IMR-90 (cell line): Measurements from ENCODE around the gene ACLY. TPM values are rescaled to one million over a fixed set of nuclear protein-coding genes. Genes with fewer than 3 reads are reported as not detected.
"Not testable (repeated sequence)": the region's sequence is repeated elsewhere in the genome, so short reads cannot be mapped to it uniquely, and the experiment has no call there.

Experiments used
- ATAC-seq: fragments of 200-7000 bp; cut with Tn5 transposase; 2 replicates; pipeline ENCODE4 v1.9.1; 2020; ENCODE audit warnings: low read depth, mild to moderate bottlenecking, moderate library complexity
- BruUV-seq: library from RNA; stranded (reverse); fragments of 400-500 nt; replicated peaks from 2 replicates; lab custom pipeline; 2021; lab: Mats Ljungman, UMichigan
- CTCF ChIA-PET: fragments of 300-600 bp; formaldehyde crosslinking; extraction: SDS; loops from one replicate; lab custom pipeline; 2021; ENCODE audit warnings: antibody characterized with exemption; lab: Yijun Ruan, JAX
- POLR2A ChIA-PET: fragments of 300-600 bp; sonication (Branson Sonifier 250); formaldehyde crosslinking; loops from one replicate; lab custom pipeline; 2022; ENCODE audit warnings: antibody characterized with exemption; ENCODE audit not compliant: unreplicated experiment; lab: Charles Lee
- DNase-seq: peaks from one replicate; pipeline ENCODE4 v3.0.0; 2013
- H2AFZ ChIP-seq: replicated peaks from 2 replicates; pipeline ENCODE3; 2013; ENCODE audit warnings: low read length, mild to moderate bottlenecking; ENCODE audit not compliant: poor library complexity
- H2AK5ac ChIP-seq: 2 replicates; pipeline ENCODE4 v1.6.1; 2013; ENCODE audit warnings: low read depth, low read length, inconsistent platforms
- H2AK9ac ChIP-seq: replicated peaks from 2 replicates; pipeline ENCODE3; 2013; ENCODE audit warnings: mild to moderate bottlenecking, low read depth, low read length, moderate library complexity; ENCODE audit not compliant: poor library complexity
- H2BK120ac ChIP-seq: 2 replicates; pipeline ENCODE4 v1.6.1; 2013; ENCODE audit warnings: low read depth, low read length, inconsistent platforms
- H2BK15ac ChIP-seq: 3 replicates; pipeline ENCODE4 v1.6.1; 2013; ENCODE audit warnings: low read depth, low read length, inconsistent platforms
- H2BK20ac ChIP-seq: 2 replicates; pipeline ENCODE4 v1.6.1; 2013; ENCODE audit warnings: low read depth, mild to moderate bottlenecking, inconsistent platforms, low read length, moderate library complexity
- H2BK5ac ChIP-seq: 2 replicates; pipeline ENCODE4 v1.6.1; 2013; ENCODE audit warnings: mild to moderate bottlenecking, low read depth, low read length, inconsistent platforms; ENCODE audit not compliant: poor library complexity, severe bottlenecking
- H3K14ac ChIP-seq: replicated peaks from 2 replicates; pipeline ENCODE4 v1.6.1; 2013; ENCODE audit warnings: low read depth, low read length, inconsistent platforms
- H3K18ac ChIP-seq: 2 replicates; pipeline ENCODE4 v1.6.1; 2013; ENCODE audit warnings: low read depth, low read length, control low read depth
- H3K23ac ChIP-seq: 2 replicates; pipeline ENCODE4 v1.6.1; 2013; ENCODE audit warnings: low read depth, low read length, inconsistent platforms
- H3K27ac ChIP-seq: 2 replicates; pipeline ENCODE4 v1.5.1; 2013; ENCODE audit warnings: mild to moderate bottlenecking, control low read depth, low read length; ENCODE audit not compliant: insufficient read depth
- H3K27me3 ChIP-seq: 2 replicates; pipeline ENCODE4 v1.6.1; 2013; ENCODE audit warnings: low read length; ENCODE audit not compliant: control insufficient read depth, insufficient read depth
- H3K36me3 ChIP-seq: 2 replicates; pipeline ENCODE4 v1.6.1; 2013; ENCODE audit warnings: low read length, mixed read lengths; ENCODE audit not compliant: control insufficient read depth, insufficient read depth
- H3K4ac ChIP-seq: 2 replicates; pipeline ENCODE4 v1.6.1; 2013; ENCODE audit warnings: low read depth, low read length, inconsistent platforms
- H3K4me1 ChIP-seq: 2 replicates; pipeline ENCODE4 v1.6.1; 2013; ENCODE audit warnings: low read length, mixed read lengths; ENCODE audit not compliant: control insufficient read depth, insufficient read depth
- H3K4me2 ChIP-seq: 2 replicates; pipeline ENCODE4 v1.6.1; 2013; ENCODE audit warnings: low read depth, mild to moderate bottlenecking, control low read depth, low read length, moderate library complexity
- H3K4me3 ChIP-seq: 2 replicates; pipeline ENCODE4 v1.5.1; 2013; ENCODE audit warnings: low read depth, mild to moderate bottlenecking, control low read depth, low read length, moderate library complexity; ENCODE audit not compliant: insufficient read depth
- H3K56ac ChIP-seq: 2 replicates; pipeline ENCODE4 v1.6.1; 2013; ENCODE audit warnings: low read length, inconsistent platforms; ENCODE audit not compliant: insufficient read depth; ENCODE audit errors: extremely low read depth
- H3K79me1 ChIP-seq, 2 experiments: 2 replicates each; pipeline ENCODE4 v1.6.1; 2013; ENCODE audit warnings: low read length in 2 of 2, inconsistent platforms in 1 of 2, low read depth in 1 of 2
- H3K9ac ChIP-seq: 2 replicates; pipeline ENCODE4 v1.6.1; 2013; ENCODE audit warnings: low read depth, low read length, control low read depth
- H3K9me1 ChIP-seq: 2 replicates; pipeline ENCODE4 v1.6.1; 2013; ENCODE audit warnings: low read length, inconsistent platforms; ENCODE audit not compliant: insufficient read depth
- H3K9me3 ChIP-seq: 2 replicates; pipeline ENCODE4 v1.6.1; 2013; ENCODE audit warnings: low read length; ENCODE audit not compliant: control insufficient read depth, insufficient read depth
- H4K20me1 ChIP-seq: 2 replicates; pipeline ENCODE4 v1.6.1; 2013; ENCODE audit warnings: low read length, inconsistent platforms; ENCODE audit not compliant: insufficient read depth
- H4K5ac ChIP-seq: 2 replicates; pipeline ENCODE4 v1.6.1; 2013; ENCODE audit warnings: mild to moderate bottlenecking, low read depth, low read length, control low read depth
- H4K8ac ChIP-seq, 2 experiments: 2 replicates each; pipeline ENCODE4 v1.6.1; 2013; ENCODE audit warnings: low read depth in 2 of 2, low read length in 2 of 2, control low read depth in 1 of 2, inconsistent platforms in 1 of 2
- H4K91ac ChIP-seq: 2 replicates; pipeline ENCODE4 v1.6.1; 2013; ENCODE audit warnings: low read depth, low read length, inconsistent platforms; ENCODE audit not compliant: insufficient read depth
- WGBS, 2 experiments: methylation state at CpG; one replicate each; pipeline versions ENCODE4 v1.1.5 to v1.1.7; 2013; ENCODE audit warnings: missing lambda C conversion rate in 2 of 2; ENCODE audit not compliant: insufficient read length in 1 of 2; ENCODE audit errors: extremely low coverage in 2 of 2; 5-methylcytosine and 5-hydroxymethylcytosine counted together
- dilution Hi-C: fragments of 300-500 bp; cut with HindIII; formaldehyde crosslinking; loops from one replicate; pipeline ENCODE4 v1.14.3; 2018; ENCODE audit warnings: low sequenced_read_pairs; ENCODE audit not compliant: unreplicated experiment
- in situ Hi-C: fragments of 300-500 bp; cut with MboI; formaldehyde crosslinking; loops from 3 replicates; pipeline ENCODE4 v1.14.3; 2019; ENCODE audit warnings: low sequenced_read_pairs, inconsistent platforms, mixed read lengths
- intact Hi-C: fragments of 100-400 bp; cut with micrococcal nuclease; formaldehyde crosslinking; loops from 2 replicates; pipeline ENCODE4 v1.10.0; 2022
- polyA plus RNA-seq, 3 experiments: library from polyadenylated mRNA; depleted of rRNA; stranded (reverse); fragments of >200 nt; gene quantifications; 2 replicates each; pipeline ENCODE4 v1.2.3, GENCODE V29; 2012; ENCODE audit warnings: low replicate concordance in 1 of 3
- total RNA-seq: library from RNA; depleted of rRNA; stranded (reverse); fragments of >200 nt; gene quantifications from 2 replicates; pipeline ENCODE4 v1.2.3, GENCODE V29; 2012

Gene ACLY
- total and polyA plus RNA-seq, 2 of the 4 experiments (the other 2 are of a cell fraction): 167 to 230 TPM

GRCh38 chr17:41930833-41931156, 12.0 kb upstream of the ACLY start:
- Histone ChIP-seq H3K14ac (peak overlapping the region; percentile 80; the same call in 1 of the 2 replicates), H4K5ac (0 out of 2 replicates have a peak overlapping the region, but pooled peaks have one; percentile 56), H2AFZ (peak overlapping the region; percentile 96), H2BK120ac (0 out of 2 replicates have a peak overlapping the region, but pooled peaks have one; percentile 22), H3K4me2 (peak overlapping the region; percentile 86), H3K9ac (peak overlapping the region; percentile 46), H2AK9ac (peak overlapping the region; percentile 74), H4K8ac (peak overlapping the region; percentile 64 to 94; a peak in 3 of 4 replicates), H3K4ac (peak overlapping the region; percentile 57; the same call in 1 of the 2 replicates), H3K27ac (peak overlapping the region; percentile 47), H3K4me3 (peak overlapping the region; percentile 46), H3K79me1 (peaks cover 3 to 13% of the 10 kb centered on the region in 2 experiments; a peak in 2 of 4 replicates), H4K91ac (peak overlapping the region; percentile 35; the same call in 1 of the 2 replicates)
- dilution Hi-C loops, in situ Hi-C loops, H3K23ac ChIP-seq, H3K4me1 ChIP-seq, H2BK15ac ChIP-seq, H3K9me3 ChIP-seq, H3K18ac ChIP-seq, H2AK5ac ChIP-seq, H3K36me3 ChIP-seq, H2BK5ac ChIP-seq, H3K27me3 ChIP-seq, H2BK20ac ChIP-seq, DNase-seq, BruUV-seq, H3K9me1 ChIP-seq, H4K20me1 ChIP-seq, H3K56ac ChIP-seq, ATAC-seq: not testable (repeated sequence)
- ChIA-PET CTCF (interaction anchor here (0.6 kb wide), 1 partner anchor 28 kb away, joined by 3 read pairs; no protein-coding TSS in a partner anchor), POLR2A (interaction anchor here (1.5 kb wide), 1 partner anchor 12 kb away, joined by 7 read pairs; the partner anchor contains the start of gene ACLY)
- intact Hi-C loops: loop anchor here (1.0 kb wide), 1 partner anchor 11 kb away; no protein-coding TSS in a partner anchor
- 73% methylated on average over 4 of the region's 18 CpGs; no CpG with 5 or more reads in 1 of the 2 experiments for WGBS, 2 experiments
